ENCODE data around the gene NCOA3. TPM values are rescaled to one million over a fixed set of nuclear protein-coding genes. Genes with fewer than 3 reads are reported as not detected.

Gene NCOA3
- total RNA-seq, 2 experiments from 2014 or later, result 76.4 to 83.4 TPM

- ATAC-seq (peak; percentile 39), DNase-seq (peak; percentile 43)
- H3K4me1 Mint-ChIP-seq, result peaks cover 49% of the 10 kb centered on the region
- intact Hi-C loops (cut with DNase I, micrococcal nuclease), result no loop called here
- ChIA-PET CTCF (interaction anchor here (0.5 to 1.9 kb wide), 2 partner anchors 19 to 100 kb away, joined by 3 to 7 read pairs; no protein-coding TSS in a partner anchor), POLR2A (interaction anchor here (0.6 kb wide), 1 partner anchor 20 kb away, joined by 4 read pairs; the partner anchor contains the start of gene NCOA3)
- H3K27ac Mint-ChIP-seq, result peak overlapping the region; percentile 59
- H3K27me3 Mint-ChIP-seq, result no peaks in the 10 kb centered on the region
- H3K4me3 Mint-ChIP-seq, result no peak overlapping the region
- H3K36me3 Mint-ChIP-seq (ENCODE audit: low read depth), result peaks cover 56% of the 10 kb centered on the region
- peaks cover 19% of the 10 kb centered on the region for H3K9me3 Mint-ChIP-seq (ENCODE audit: low read depth)
These were observed 19.5 kb downstream of the NCOA3 start for GRCh38 chr20:47521059-47521808.

GRCh38 chr20:47524015-47524784 is 22.5 kb downstream of the NCOA3 start:
- H3K27me3 Mint-ChIP-seq, result no peaks in the 10 kb centered on the region
- ChIA-PET POLR2A (interaction anchor here (0.6 kb wide), 2 partner anchors 20 to 1523 kb away, joined by 4 to 5 read pairs; no protein-coding TSS in a partner anchor), CTCF (interaction anchor here (0.8 kb wide), 1 partner anchor 140 kb away, joined by 3 read pairs; no protein-coding TSS in a partner anchor)
- H3K9me3 Mint-ChIP-seq (ENCODE audit: low read depth), result peaks cover 23% of the 10 kb centered on the region
- peaks cover 57% of the 10 kb centered on the region for H3K36me3 Mint-ChIP-seq (ENCODE audit: low read depth)
- intact Hi-C loops (cut with DNase I, micrococcal nuclease), result no loop called here
- H3K27ac Mint-ChIP-seq, result peak overlapping the region; percentile 86
- ATAC-seq (no peak), DNase-seq (no peak)
- peak overlapping the region; percentile 9 for H3K4me3 Mint-ChIP-seq
- H3K4me1 Mint-ChIP-seq, result peaks cover 44% of the 10 kb centered on the region

DNA sequence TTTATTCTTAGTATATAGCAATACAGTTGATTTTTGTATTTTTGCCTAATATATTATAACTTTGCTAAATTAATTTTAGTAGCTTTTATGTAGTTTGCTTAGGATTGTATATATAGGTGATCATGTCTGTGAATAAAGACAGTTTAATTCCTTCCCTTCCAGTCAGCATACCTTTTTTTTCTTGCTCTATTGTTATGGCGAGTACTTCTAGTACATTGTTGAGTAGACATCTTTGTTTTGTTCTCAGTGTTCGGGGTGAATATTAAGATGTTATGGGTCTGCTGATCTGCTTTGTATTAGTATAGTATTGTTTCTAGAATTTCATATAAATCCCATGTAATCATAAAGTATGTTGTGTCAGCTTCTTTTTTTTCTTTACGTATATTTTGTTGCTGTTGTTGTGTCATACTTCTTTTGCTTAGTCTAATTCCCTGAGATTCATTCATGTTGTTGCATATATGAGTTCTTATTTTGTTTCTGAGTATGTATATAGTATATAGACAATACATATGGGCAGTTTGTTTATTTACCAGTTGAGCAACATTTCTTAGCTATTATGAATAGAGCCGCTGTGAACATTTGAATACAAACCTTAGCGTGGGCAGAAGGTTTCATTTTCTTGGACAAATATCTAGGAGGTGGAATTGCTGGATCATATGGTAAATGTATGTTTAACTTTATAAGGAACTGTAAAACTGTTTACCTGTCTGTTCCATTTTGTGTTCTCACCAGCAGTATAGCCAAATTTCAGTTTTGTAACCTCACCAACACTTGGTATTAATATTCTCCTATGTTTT is 25.5 kb downstream of the NCOA3 start:
- H3K4me3 Mint-ChIP-seq, result no peak overlapping the region
- CTCF ChIA-PET, result interaction anchor here (0.9 to 2.0 kb wide), 2 partner anchors 9 to 143 kb away, joined by 4 to 5 read pairs; no protein-coding TSS in a partner anchor

GRCh38 chr20:47529840-47530239 is 28.2 kb downstream of the NCOA3 start:
- no peak overlapping the region for H3K27ac Mint-ChIP-seq
- DNase-seq (no peak), ATAC-seq (no peak)
- no peaks in the 10 kb centered on the region for H3K27me3 Mint-ChIP-seq
- H3K36me3 Mint-ChIP-seq (ENCODE audit: low read depth), result peaks cover 49% of the 10 kb centered on the region
- CTCF ChIA-PET, result interaction anchor here (0.5 kb wide), 1 partner anchor 15 kb away, joined by 4 read pairs; no protein-coding TSS in a partner anchor
- no peak overlapping the region for H3K4me3 Mint-ChIP-seq
- intact Hi-C loops (cut with DNase I, micrococcal nuclease), result no loop called here
- POLR2A ChIA-PET, result interaction anchor here (0.6 to 0.7 kb wide), 2 partner anchors 60 to 112 kb away, joined by 3 to 5 read pairs; no protein-coding TSS in a partner anchor
- H3K4me1 Mint-ChIP-seq, result peaks cover 44% of the 10 kb centered on the region
- peaks cover 4% of the 10 kb centered on the region for H3K9me3 Mint-ChIP-seq (ENCODE audit: low read depth)

More for the DNA sequence above, 25.5 kb downstream of the NCOA3 start:
- Mint-ChIP-seq H3K27me3 (no peaks in the 10 kb centered on the region), H3K36me3 (ENCODE audit: low read depth) (peaks cover 54% of the 10 kb centered on the region), H3K9me3 (ENCODE audit: low read depth) (peaks cover 6% of the 10 kb centered on the region), H3K27ac (no peak overlapping the region), H3K4me1 (peaks cover 44% of the 10 kb centered on the region)
- POLR2A ChIA-PET, result no interaction called here
- intact Hi-C loops (cut with DNase I, micrococcal nuclease), result no loop called here
- DNase-seq, result no peak
- no peak for ATAC-seq

GRCh38 chr20:47531458-47531857 is 29.8 kb downstream of the NCOA3 start:
- Mint-ChIP-seq H3K4me3 (no peak overlapping the region), H3K4me1 (peaks cover 51% of the 10 kb centered on the region), H3K36me3 (ENCODE audit: low read depth) (peaks cover 51% of the 10 kb centered on the region), H3K27me3 (no peaks in the 10 kb centered on the region), H3K27ac (peak overlapping the region; percentile 18), H3K9me3 (ENCODE audit: low read depth) (peaks cover 4% of the 10 kb centered on the region)
- ATAC-seq, result no peak
- intact Hi-C loops (cut with DNase I, micrococcal nuclease), result no loop called here
- ChIA-PET CTCF (interaction anchor here (1.1 kb wide), 1 partner anchor 65 kb away, joined by 3 read pairs; no protein-coding TSS in a partner anchor), POLR2A (no interaction called here)
- no peak for DNase-seq

DNA sequence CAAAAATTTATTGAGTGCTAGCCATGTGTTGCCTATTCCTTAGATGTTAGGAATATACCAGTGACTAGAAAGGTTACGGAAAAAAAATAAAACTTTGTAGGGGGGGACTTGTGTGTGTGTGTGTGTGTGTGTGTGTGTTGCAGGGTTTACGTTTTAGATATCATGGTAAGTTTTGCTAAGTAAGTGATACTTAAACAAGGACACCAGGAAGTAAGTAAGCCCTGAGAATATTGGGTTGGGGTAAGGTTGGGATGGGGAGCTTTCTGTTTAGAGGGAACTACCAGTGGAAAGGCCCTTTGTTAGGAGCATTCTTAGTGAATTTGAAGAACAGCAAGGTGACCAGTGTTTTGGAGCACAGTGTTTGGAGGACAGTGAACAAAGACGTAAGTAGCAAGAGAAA is 30.3 kb downstream of the NCOA3 start:
- Mint-ChIP-seq H3K27me3 (no peaks in the 10 kb centered on the region), H3K36me3 (ENCODE audit: low read depth) (peaks cover 47% of the 10 kb centered on the region), H3K4me1 (peaks cover 51% of the 10 kb centered on the region), H3K4me3 (no peak overlapping the region), H3K27ac (peak overlapping the region; percentile 18), H3K9me3 (ENCODE audit: low read depth) (peaks cover 3% of the 10 kb centered on the region)
- intact Hi-C loops (cut with DNase I, micrococcal nuclease), result no loop called here
- ATAC-seq (no peak), DNase-seq (no peak)
- POLR2A ChIA-PET, result no interaction called here
- CTCF ChIA-PET, result interaction anchor here (1.1 kb wide), 1 partner anchor 64 kb away, joined by 3 read pairs; no protein-coding TSS in a partner anchor

DNA sequence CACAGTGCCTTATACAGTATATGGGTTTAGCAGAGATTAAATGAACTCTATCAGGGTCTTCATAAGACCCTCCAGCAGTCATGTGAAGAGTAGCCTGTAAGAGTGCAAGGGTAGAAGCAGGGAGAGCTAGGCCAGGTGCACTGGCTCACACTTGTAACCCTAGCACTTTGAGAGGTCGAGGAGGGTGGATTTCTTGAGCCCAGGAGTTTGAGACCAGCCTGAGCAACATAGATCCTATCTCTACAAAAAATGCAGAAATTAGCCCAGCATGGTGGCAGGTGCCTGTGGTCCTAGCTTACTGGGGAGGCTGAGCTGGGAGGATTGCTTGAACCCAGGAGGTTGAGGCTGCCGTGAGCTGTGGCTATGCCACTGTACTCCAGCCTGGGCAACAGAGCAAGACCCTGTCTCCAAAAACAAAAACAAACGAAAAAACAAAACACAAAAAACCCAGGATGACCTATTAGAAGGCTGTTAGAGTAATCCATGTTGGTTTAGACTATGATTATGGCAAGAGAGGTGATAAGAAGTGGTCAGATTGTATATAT is 31.9 kb downstream of the NCOA3 start:
- no peak overlapping the region for H3K4me3 Mint-ChIP-seq
- H3K27ac Mint-ChIP-seq, result peak overlapping the region; percentile 47
- ChIA-PET CTCF (interaction anchor here (0.6 to 0.7 kb wide), 2 partner anchors 73 to 212 kb away, joined by 3 to 4 read pairs; no protein-coding TSS in a partner anchor), POLR2A (no interaction called here)
- ATAC-seq (no peak), DNase-seq (no peak)
- H3K27me3 Mint-ChIP-seq, result no peaks in the 10 kb centered on the region
- H3K36me3 Mint-ChIP-seq (ENCODE audit: low read depth), result peaks cover 37% of the 10 kb centered on the region
- intact Hi-C loops (cut with DNase I, micrococcal nuclease), result no loop called here
- no peaks in the 10 kb centered on the region for H3K9me3 Mint-ChIP-seq (ENCODE audit: low read depth)
- H3K4me1 Mint-ChIP-seq, result peaks cover 51% of the 10 kb centered on the region

DNA sequence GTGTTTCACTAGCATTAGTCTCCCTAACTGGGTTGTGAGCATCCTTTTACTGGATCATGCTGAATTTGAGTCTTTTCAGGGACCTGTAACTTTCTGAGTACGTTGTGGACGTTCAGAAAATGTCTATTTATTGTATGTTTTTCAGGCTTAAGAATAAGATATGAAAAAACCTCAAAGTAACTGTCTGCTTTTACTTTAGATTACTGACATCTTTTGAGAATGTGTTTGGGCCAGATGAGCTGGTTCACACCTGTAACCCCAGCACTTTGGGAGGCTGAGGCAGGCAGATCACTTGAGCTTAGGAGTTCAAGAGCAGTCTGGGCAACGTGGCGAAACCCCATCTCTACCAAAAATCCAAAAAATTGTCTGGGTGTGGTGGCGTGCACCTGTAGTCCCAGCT is 32.7 kb downstream of the NCOA3 start:
- DNase-seq (no peak), ATAC-seq (no peak)
- Mint-ChIP-seq H3K27ac (no peak overlapping the region), H3K9me3 (ENCODE audit: low read depth) (no peaks in the 10 kb centered on the region), H3K27me3 (no peaks in the 10 kb centered on the region), H3K4me1 (peaks cover 58% of the 10 kb centered on the region), H3K4me3 (no peak overlapping the region), H3K36me3 (ENCODE audit: low read depth) (peaks cover 40% of the 10 kb centered on the region)
- ChIA-PET POLR2A (no interaction called here), CTCF (interaction anchor here (0.6 kb wide), 1 partner anchor 44 kb away, joined by 3 read pairs; no protein-coding TSS in a partner anchor)
- intact Hi-C loops (cut with DNase I, micrococcal nuclease), result no loop called here

DNA sequence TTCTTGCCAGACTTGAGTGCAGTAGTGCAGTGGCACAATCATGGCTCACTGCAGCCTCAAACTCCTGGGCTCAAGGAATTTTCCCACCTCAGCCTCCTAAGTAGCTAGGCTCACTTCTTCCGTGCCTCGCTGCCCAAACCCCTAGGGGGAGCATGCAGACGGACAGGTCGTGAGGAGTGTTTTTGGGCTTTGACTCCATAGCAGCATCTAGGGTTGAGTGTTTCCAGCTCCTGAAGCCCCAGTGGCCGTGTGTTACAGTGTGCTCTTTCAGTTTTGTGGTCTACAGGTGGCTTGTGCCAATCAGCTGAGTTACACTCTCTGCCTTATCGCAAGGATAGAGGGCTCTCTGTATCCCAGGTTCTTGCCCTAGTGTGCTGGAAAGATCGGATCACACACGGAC is 33.4 kb downstream of the NCOA3 start:
- ATAC-seq, result no peak
- Mint-ChIP-seq H3K36me3 (ENCODE audit: low read depth) (peaks cover 39% of the 10 kb centered on the region), H3K27me3 (no peaks in the 10 kb centered on the region), H3K9me3 (ENCODE audit: low read depth) (no peaks in the 10 kb centered on the region), H3K4me3 (no peak overlapping the region), H3K27ac (no peak overlapping the region), H3K4me1 (peaks cover 61% of the 10 kb centered on the region)
- CTCF ChIA-PET, result interaction anchor here (0.6 to 1.1 kb wide), 3 partner anchors 18 to 151 kb away, joined by 3 to 6 read pairs (median 4); no protein-coding TSS in a partner anchor
- POLR2A ChIA-PET, result no interaction called here
- intact Hi-C loops (cut with DNase I, micrococcal nuclease), result no loop called here
- DNase-seq, result no peak

- CTCF ChIA-PET, result interaction anchor here (0.6 to 1.1 kb wide), 5 partner anchors 9 to 263 kb away, joined by 3 to 6 read pairs (median 4); no protein-coding TSS in a partner anchor
- Mint-ChIP-seq H3K27ac (peak overlapping the region; percentile 35), H3K36me3 (ENCODE audit: low read depth) (peaks cover 37% of the 10 kb centered on the region), H3K4me3 (no peak overlapping the region), H3K4me1 (peaks cover 68% of the 10 kb centered on the region), H3K27me3 (no peaks in the 10 kb centered on the region), H3K9me3 (ENCODE audit: low read depth) (no peaks in the 10 kb centered on the region)
- DNase-seq (no peak), ATAC-seq (no peak)
- intact Hi-C loops (cut with DNase I, micrococcal nuclease), result no loop called here
- POLR2A ChIA-PET, result no interaction called here
These were observed 34.3 kb downstream of the NCOA3 start for GRCh38 chr20:47535994-47536393.

All from activated CD4-positive, alpha-beta T cell treated with anti-CD3 and anti-CD28 coated beads for 36 hours (primary cell).